ENCODE data around the gene NUP37.
"Not testable (repeated sequence)": the region's sequence is repeated elsewhere in the genome, so short reads cannot be mapped to it uniquely, and the experiment has no call there.

GRCh38 chr12:102072092-102072491 is 47.8 kb downstream of the NUP37 start:
- not testable (repeated sequence) for TF ChIP-seq ZNF274 (IDR thresholded peaks at IDR 0.05; ENCODE audit: low read depth, low read length); REST (IDR thresholded peaks at IDR 0.05; ENCODE audit: low read depth); EZH2phosphoT487 (IDR thresholded peaks at IDR 0.05; ENCODE audit: borderline replicate concordance); CTCF (IDR thresholded peaks at IDR 0.05 in 2 of 3, conservative IDR thresholded peaks at IDR 0.05 in 1 of 3; ENCODE audit: borderline replicate concordance in 1 of 3, insufficient read depth in 1 of 3, low read depth in 2 of 3, low read length in 2 of 3); ATF3 (IDR thresholded peaks at IDR 0.05); POLR2A (IDR thresholded peaks at IDR 0.05; ENCODE audit: borderline replicate concordance, extremely low read depth, insufficient read depth, insufficient read length); JUND (IDR thresholded peaks at IDR 0.05); MAX (IDR thresholded peaks at IDR 0.05)

Data from HCT116 (cell line).